Measurements from ENCODE around the gene STRIP2.

- TF ChIP-seq ZKSCAN1 (IDR thresholded peaks at IDR 0.05; ENCODE audit: low read length) (no peak), REST (IDR thresholded peaks at IDR 0.05; ENCODE audit: borderline replicate concordance in 1 of 2, low read depth in 1 of 2, low read length in 2 of 2) (no peak), ETV6 (CRISPR knock-in tag; conservative IDR thresholded peaks at IDR 0.05) (no peak), ZNF576 (CRISPR knock-in tag; IDR thresholded peaks at IDR 0.05) (no peak), ELF1 (CRISPR knock-in tag; IDR thresholded peaks at IDR 0.05) (no peak), NCOA2 (CRISPR knock-in tag; IDR thresholded peaks at IDR 0.05) (no peak), ZFP36 (IDR thresholded peaks at IDR 0.05; ENCODE audit: borderline replicate concordance, low read depth, low read length, partially characterized antibody) (no peak), U2AF1 (optimal IDR thresholded peaks at IDR 0.05; ENCODE audit: low read depth, low read length) (no peak), ZNF251 (CRISPR knock-in tag; IDR thresholded peaks at IDR 0.05) (no peak), SUZ12 (IDR thresholded peaks at IDR 0.05; ENCODE audit: low read depth, low read length) (no peak)
Observed at GRCh38 chr7:129437190-129437589, 3.0 kb downstream of the STRIP2 start.
